Mononuclear cell (primary cell): ENCODE measurements around the gene CFL1. TPM values are rescaled to one million over a fixed set of nuclear protein-coding genes. Genes with fewer than 3 reads are reported as not detected.
"Not testable (repeated sequence)": the region's sequence is repeated elsewhere in the genome, so short reads cannot be mapped to it uniquely, and the experiment has no call there.

ENCODE experiments used
- H3K27me3 ChIP-seq: 2 replicates; pipeline ENCODE4 v1.6.0; 2011; ENCODE audit warnings: low read length, control low read depth; ENCODE audit not compliant: insufficient read depth
- H3K4me1 ChIP-seq: 2 replicates; pipeline ENCODE4 v1.5.1; 2011; ENCODE audit warnings: mild to moderate bottlenecking, low read length, control low read depth; ENCODE audit not compliant: insufficient read depth
- H3K4me3 ChIP-seq: 2 replicates; pipeline ENCODE4 v1.5.1; 2011; ENCODE audit warnings: mild to moderate bottlenecking, low read length, moderate library complexity
- H3K9me3 ChIP-seq: 2 replicates; pipeline ENCODE4 v1.5.1; 2011; ENCODE audit warnings: low read depth, mild to moderate bottlenecking, control low read depth, low read length
- total RNA-seq: library from RNA; depleted of rRNA; stranded (reverse); fragments of >200 nt; gene quantifications from one replicate; pipeline ENCODE4 v1.2.3, GENCODE V29; 2012

CFL1 gene
- total RNA-seq, 1 donor: 731 TPM

- Histone ChIP-seq H3K4me3 (no peak overlapping the region), H3K4me1 (peaks cover 5% of the 10 kb centered on the region), H3K9me3 (no peaks in the 10 kb centered on the region), H3K27me3 (no peaks in the 10 kb centered on the region)
Observed at GRCh38 chr11:65849771-65850216, 8.2 kb downstream of the CFL1 start.

DNA sequence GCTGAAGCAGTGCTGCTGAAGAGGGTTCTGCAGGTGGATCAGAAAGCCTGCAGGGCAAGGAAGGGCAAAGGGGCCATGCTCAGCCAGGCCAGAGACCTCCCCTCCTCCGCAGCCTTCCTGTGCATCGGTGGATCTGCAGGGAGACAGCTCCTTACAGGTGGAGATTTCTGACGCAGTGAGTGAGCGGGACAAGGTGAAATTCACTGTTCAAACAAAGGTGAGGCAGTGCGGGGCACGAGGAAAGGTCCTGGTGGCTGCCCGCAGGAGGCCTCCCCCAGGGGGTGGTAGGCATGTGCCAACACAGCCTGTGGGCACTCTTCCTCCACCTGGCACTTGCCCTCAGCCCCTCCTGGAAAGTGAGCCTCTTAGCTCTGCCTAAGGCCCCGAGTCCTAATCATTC is 8.6 kb downstream of the CFL1 start:
- no peaks in the 10 kb centered on the region for H3K9me3 ChIP-seq
- no peaks in the 10 kb centered on the region for H3K27me3 ChIP-seq
- H3K4me1 ChIP-seq: peaks cover 5% of the 10 kb centered on the region
- H3K4me3 ChIP-seq: no peak overlapping the region

DNA sequence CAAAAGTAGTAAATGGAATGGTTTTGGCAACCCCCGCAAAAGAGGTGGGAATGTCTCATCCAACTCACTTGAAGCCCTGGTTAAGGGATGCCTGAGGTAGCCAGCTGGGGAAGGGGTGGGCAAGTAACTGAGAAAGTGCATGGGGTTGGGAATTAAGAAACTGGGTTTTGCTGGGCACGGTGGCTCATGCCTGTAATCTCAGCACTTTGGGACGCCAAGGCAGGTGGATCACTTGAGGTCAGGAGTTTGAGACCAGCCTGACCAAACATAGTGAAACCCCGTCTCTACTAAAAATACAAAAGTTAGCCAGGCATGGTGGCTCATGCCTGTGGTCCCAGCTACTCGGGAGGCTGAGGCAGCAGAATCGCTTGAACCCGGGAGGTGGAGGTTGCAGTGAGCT is 9.3 kb downstream of the CFL1 start:
- H3K4me3 ChIP-seq, H3K4me1 ChIP-seq, H3K27me3 ChIP-seq, H3K9me3 ChIP-seq: not testable (repeated sequence)

GRCh38 chr11:65847746-65848145 is 10.2 kb downstream of the CFL1 start:
- H3K4me3 ChIP-seq: no peak overlapping the region

DNA sequence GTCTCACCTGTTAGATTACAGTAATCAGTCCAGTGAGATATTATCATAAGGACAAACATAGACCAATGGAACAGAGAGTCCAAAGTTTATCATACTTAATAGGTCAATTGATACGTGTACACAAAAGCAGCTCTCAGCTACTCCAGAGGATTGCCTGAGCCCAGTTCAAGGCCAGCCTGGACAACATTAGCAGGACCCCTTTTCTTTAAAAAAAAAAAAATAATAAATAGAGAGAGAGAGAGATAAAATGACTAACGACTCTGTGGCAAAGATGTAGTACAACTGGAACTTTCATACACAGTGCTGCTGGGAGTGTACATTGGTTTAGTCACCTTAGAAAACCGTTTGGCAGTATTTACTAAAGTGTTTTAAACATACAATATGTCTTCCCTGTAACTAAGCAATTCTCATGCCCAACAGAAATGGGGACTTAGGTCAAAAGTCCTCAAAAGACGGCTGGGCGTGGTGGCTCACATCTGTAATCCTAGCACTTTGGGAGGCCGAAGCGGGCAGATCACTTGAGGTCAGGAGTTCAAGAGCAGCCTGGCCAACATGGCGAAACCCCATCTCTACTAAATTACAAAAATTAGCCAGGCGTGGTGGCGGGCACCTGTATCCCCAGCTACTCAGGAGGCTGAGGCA is 13.6 kb downstream of the CFL1 start:
- H3K9me3 ChIP-seq: no peaks in the 10 kb centered on the region
- H3K27me3 ChIP-seq: no peaks in the 10 kb centered on the region
- H3K4me3 ChIP-seq: no peak overlapping the region
- H3K4me1 ChIP-seq: no peaks in the 10 kb centered on the region

More at GRCh38 chr11:65847746-65848145, 10.2 kb downstream of the CFL1 start:
- H3K9me3 ChIP-seq: no peaks in the 10 kb centered on the region
- H3K4me1 ChIP-seq: no peaks in the 10 kb centered on the region
- H3K27me3 ChIP-seq: no peaks in the 10 kb centered on the region

- Histone ChIP-seq H3K27me3 (no peaks in the 10 kb centered on the region), H3K4me1 (no peaks in the 10 kb centered on the region), H3K9me3 (no peaks in the 10 kb centered on the region), H3K4me3 (no peak overlapping the region)
Observed at GRCh38 chr11:65843811-65844210, 14.2 kb downstream of the CFL1 start.

- Histone ChIP-seq H3K9me3 (no peaks in the 10 kb centered on the region), H3K27me3 (no peaks in the 10 kb centered on the region), H3K4me1 (no peaks in the 10 kb centered on the region), H3K4me3 (no peak overlapping the region)
Observed at GRCh38 chr11:65842144-65842543, 15.8 kb downstream of the CFL1 start.

- peak overlapping the region; percentile 54 for H3K4me3 ChIP-seq
- no peaks in the 10 kb centered on the region for H3K9me3 ChIP-seq
- H3K27me3 ChIP-seq: no peaks in the 10 kb centered on the region
- peaks cover 19% of the 10 kb centered on the region for H3K4me1 ChIP-seq
Observed at GRCh38 chr11:65834202-65834601, 23.8 kb downstream of the CFL1 start.

- peaks cover 19% of the 10 kb centered on the region for H3K4me1 ChIP-seq
- peak within 1 kb of the TSS; percentile 54 for H3K4me3 ChIP-seq
- no peaks in the 10 kb centered on the region for H3K9me3 ChIP-seq
Observed at GRCh38 chr11:65833297-65834030, 24.5 kb downstream of the CFL1 start, which contains the start of gene SNX32. Gene SNX32, plus strand, starts transcription at chr11:65833963. Its CDS starts 103 bp downstream, at chr11:65834066.

GRCh38 chr11:65832231-65832630 is 25.7 kb downstream of the CFL1 start:
- not testable (repeated sequence) for H3K27me3 ChIP-seq, H3K9me3 ChIP-seq, H3K4me3 ChIP-seq
- H3K4me1 ChIP-seq: peaks cover 19% of the 10 kb centered on the region

More at GRCh38 chr11:65833297-65834030, 24.5 kb downstream of the CFL1 start, which contains the start of gene SNX32:
- no peaks in the 10 kb centered on the region for H3K27me3 ChIP-seq

DNA sequence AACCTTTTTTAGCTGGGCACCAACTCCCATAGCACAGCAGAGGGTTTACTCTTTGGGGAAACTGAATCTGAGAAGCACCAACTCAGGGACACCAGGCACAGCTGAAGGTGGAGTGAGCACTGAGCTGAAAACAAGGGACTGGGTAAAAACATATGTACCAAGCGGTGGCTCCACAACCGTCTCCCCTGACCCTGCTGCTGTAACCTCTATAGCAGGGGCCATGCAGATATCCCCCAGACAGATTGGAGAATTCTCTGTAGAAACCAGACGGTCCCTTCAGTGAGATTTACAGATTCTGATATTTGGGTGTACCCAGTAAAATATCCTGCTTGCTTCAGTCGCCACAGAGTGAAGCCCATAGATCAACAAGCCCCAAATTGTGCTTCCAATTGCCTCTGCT is 28.5 kb downstream of the CFL1 start:
- Histone ChIP-seq H3K9me3 (no peaks in the 10 kb centered on the region), H3K4me3 (no peak overlapping the region), H3K27me3 (no peaks in the 10 kb centered on the region), H3K4me1 (peaks cover 18% of the 10 kb centered on the region)

GRCh38 chr11:65826984-65827735 is 30.8 kb downstream of the CFL1 start:
- no peaks in the 10 kb centered on the region for H3K9me3 ChIP-seq
- H3K4me3 ChIP-seq: no peak overlapping the region
- H3K4me1 ChIP-seq: no peaks in the 10 kb centered on the region
- no peaks in the 10 kb centered on the region for H3K27me3 ChIP-seq

GRCh38 chr11:65822776-65823528 is 35.0 kb downstream of the CFL1 start:
- no peak overlapping the region for H3K4me3 ChIP-seq
- no peaks in the 10 kb centered on the region for H3K27me3 ChIP-seq
- H3K9me3 ChIP-seq: no peaks in the 10 kb centered on the region
- peaks cover 3% of the 10 kb centered on the region for H3K4me1 ChIP-seq

- Histone ChIP-seq H3K4me3 (no peak overlapping the region), H3K4me1 (peaks cover 18% of the 10 kb centered on the region), H3K27me3 (no peaks in the 10 kb centered on the region), H3K9me3 (no peaks in the 10 kb centered on the region)
Observed at GRCh38 chr11:65821107-65821506, 36.9 kb downstream of the CFL1 start.
